HL-60 (cell line): Measurements from ENCODE around the gene EFCAB14.

ENCODE experiments used
- POLR2AphosphoS5 ChIP-seq: IDR thresholded peaks from 2 replicates; pipeline ENCODE4 v1.6.1; 2012; ENCODE audit warnings: low read depth
- SPI1 ChIP-seq: IDR thresholded peaks from 2 replicates; pipeline ENCODE4 v1.6.1; 2012; ENCODE audit warnings: low read depth, mild to moderate bottlenecking, borderline replicate concordance
- TF ChIP-seq, protein P1 (sequence below): IDR thresholded peaks from one replicate; pipeline ENCODE4 v1.5.1; 2011; ENCODE audit warnings: low read length, control low read depth, inconsistent platforms; ENCODE audit not compliant: insufficient read depth
- TF ChIP-seq, protein P2 (sequence below): IDR thresholded peaks from 2 replicates; pipeline ENCODE4 v1.6.1; 2012; ENCODE audit warnings: low read depth; ENCODE audit not compliant: insufficient replicate concordance

DNA sequence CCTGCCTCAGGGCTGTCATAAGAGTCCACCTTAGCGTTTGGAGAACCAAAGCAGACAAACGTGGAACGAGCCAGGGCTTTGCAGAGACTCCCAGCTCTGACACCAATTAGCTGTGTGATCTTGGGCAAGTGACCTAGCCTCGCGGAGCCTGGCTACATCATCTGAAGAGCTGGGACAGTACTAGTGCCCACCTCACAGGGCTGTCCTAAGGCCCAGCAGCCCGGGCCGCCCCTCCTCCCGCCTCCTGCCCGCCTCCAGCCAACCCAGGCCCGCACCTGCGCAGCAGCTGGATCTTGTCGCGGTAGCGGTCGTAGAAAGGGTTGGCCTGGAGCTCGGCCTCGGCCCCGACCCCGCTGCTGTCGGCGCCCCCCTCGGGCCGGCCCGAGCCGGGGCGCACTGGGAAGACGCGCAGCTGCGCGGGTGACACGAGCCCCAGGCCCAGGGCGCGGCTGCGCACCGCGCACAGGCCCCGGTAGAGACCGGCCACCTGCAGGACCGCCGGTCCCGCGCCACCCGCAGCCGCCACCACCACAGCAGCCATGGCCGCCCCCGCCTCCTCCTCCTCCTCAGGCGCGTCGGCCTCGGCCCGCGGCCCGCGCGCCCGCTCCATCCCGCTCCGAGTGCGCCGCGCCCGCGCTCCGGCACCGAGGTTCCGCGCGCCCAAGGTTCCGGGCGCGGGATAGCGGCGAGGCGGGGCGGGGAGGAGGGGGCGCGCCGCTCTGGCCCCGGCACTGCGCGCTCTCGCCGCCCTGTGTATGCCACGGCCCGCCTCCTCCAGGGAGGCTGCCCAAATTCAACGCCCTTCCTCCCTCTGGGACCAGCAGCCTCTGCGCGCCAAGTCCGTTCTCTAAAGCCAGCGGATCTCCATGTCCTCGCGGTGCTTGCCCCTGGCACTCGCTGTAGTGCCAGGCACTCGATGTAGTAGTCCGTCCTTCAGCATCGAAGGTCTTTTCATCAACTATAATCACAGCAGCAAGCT is 50.8 kb downstream of the EFCAB14 start, which contains the start of gene ATPAF1:
- TF ChIP-seq, protein P1, sequence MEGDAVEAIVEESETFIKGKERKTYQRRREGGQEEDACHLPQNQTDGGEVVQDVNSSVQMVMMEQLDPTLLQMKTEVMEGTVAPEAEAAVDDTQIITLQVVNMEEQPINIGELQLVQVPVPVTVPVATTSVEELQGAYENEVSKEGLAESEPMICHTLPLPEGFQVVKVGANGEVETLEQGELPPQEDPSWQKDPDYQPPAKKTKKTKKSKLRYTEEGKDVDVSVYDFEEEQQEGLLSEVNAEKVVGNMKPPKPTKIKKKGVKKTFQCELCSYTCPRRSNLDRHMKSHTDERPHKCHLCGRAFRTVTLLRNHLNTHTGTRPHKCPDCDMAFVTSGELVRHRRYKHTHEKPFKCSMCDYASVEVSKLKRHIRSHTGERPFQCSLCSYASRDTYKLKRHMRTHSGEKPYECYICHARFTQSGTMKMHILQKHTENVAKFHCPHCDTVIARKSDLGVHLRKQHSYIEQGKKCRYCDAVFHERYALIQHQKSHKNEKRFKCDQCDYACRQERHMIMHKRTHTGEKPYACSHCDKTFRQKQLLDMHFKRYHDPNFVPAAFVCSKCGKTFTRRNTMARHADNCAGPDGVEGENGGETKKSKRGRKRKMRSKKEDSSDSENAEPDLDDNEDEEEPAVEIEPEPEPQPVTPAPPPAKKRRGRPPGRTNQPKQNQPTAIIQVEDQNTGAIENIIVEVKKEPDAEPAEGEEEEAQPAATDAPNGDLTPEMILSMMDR = no peak
- TF ChIP-seq POLR2AphosphoS5 (peak; percentile 26; the same call in 1 of the 2 replicates), SPI1 (peak; percentile 19; the same call in 1 of the 2 replicates)
- TF ChIP-seq, protein P2, sequence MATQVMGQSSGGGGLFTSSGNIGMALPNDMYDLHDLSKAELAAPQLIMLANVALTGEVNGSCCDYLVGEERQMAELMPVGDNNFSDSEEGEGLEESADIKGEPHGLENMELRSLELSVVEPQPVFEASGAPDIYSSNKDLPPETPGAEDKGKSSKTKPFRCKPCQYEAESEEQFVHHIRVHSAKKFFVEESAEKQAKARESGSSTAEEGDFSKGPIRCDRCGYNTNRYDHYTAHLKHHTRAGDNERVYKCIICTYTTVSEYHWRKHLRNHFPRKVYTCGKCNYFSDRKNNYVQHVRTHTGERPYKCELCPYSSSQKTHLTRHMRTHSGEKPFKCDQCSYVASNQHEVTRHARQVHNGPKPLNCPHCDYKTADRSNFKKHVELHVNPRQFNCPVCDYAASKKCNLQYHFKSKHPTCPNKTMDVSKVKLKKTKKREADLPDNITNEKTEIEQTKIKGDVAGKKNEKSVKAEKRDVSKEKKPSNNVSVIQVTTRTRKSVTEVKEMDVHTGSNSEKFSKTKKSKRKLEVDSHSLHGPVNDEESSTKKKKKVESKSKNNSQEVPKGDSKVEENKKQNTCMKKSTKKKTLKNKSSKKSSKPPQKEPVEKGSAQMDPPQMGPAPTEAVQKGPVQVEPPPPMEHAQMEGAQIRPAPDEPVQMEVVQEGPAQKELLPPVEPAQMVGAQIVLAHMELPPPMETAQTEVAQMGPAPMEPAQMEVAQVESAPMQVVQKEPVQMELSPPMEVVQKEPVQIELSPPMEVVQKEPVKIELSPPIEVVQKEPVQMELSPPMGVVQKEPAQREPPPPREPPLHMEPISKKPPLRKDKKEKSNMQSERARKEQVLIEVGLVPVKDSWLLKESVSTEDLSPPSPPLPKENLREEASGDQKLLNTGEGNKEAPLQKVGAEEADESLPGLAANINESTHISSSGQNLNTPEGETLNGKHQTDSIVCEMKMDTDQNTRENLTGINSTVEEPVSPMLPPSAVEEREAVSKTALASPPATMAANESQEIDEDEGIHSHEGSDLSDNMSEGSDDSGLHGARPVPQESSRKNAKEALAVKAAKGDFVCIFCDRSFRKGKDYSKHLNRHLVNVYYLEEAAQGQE = no peak
